ENCODE data around the gene ZNF140.

- no peak for TF ChIP-seq REST (IDR thresholded peaks at IDR 0.05; ENCODE audit: low read depth)
- TF ChIP-seq ZBTB7A (IDR thresholded peaks at IDR 0.05; ENCODE audit: low read depth): no peak
- TF ChIP-seq NFIC (IDR thresholded peaks at IDR 0.05): no peak
- TF ChIP-seq FOXM1 (IDR thresholded peaks at IDR 0.05; ENCODE audit: borderline replicate concordance, low read depth): no peak
- TF ChIP-seq EGR1 (IDR thresholded peaks at IDR 0.05): no peak
- TF ChIP-seq MAX (IDR thresholded peaks at IDR 0.05): no peak
- TF ChIP-seq CREB1 (IDR thresholded peaks at IDR 0.05; ENCODE audit: low read depth): no peak
- TF ChIP-seq TEAD4 (IDR thresholded peaks at IDR 0.05): no peak
Observed at GRCh38 chr12:133057446-133057845, 23.3 kb upstream of the ZNF140 start.
